ENCODE data around the gene EIF3M. TPM values are rescaled to one million over a fixed set of nuclear protein-coding genes. Genes with fewer than 3 reads are reported as not detected.
A peak's percentile ranks its signal among the peaks of the same experiment; 100 is the strongest.
"Not testable (repeated sequence)": the region's sequence is repeated elsewhere in the genome, so short reads cannot be mapped to it uniquely, and the experiment has no call there.

The EIF3M gene
- total RNA-seq, 6 experiments from 2014 or later: 61.4 to 254 (median 90.2) TPM

GRCh38 chr11:32584921-32585320 lies 1.3 kb downstream of the EIF3M start:
- ATAC-seq (no peak), DNase-seq (no peak)
- H3K36me3 ChIP-seq: peaks cover 0 to 14% (median 2%) of the 10 kb centered on the region in 4 donors
- H3K4me3 ChIP-seq: peak overlapping the region; percentile 73 to 98 (median 89)
- peaks cover 0 to 12% (median 0%) of the 10 kb centered on the region in 4 donors for H3K4me1 ChIP-seq
- intact Hi-C loops (cut with DNase I): no loop called here
- TF ChIP-seq, protein P1, sequence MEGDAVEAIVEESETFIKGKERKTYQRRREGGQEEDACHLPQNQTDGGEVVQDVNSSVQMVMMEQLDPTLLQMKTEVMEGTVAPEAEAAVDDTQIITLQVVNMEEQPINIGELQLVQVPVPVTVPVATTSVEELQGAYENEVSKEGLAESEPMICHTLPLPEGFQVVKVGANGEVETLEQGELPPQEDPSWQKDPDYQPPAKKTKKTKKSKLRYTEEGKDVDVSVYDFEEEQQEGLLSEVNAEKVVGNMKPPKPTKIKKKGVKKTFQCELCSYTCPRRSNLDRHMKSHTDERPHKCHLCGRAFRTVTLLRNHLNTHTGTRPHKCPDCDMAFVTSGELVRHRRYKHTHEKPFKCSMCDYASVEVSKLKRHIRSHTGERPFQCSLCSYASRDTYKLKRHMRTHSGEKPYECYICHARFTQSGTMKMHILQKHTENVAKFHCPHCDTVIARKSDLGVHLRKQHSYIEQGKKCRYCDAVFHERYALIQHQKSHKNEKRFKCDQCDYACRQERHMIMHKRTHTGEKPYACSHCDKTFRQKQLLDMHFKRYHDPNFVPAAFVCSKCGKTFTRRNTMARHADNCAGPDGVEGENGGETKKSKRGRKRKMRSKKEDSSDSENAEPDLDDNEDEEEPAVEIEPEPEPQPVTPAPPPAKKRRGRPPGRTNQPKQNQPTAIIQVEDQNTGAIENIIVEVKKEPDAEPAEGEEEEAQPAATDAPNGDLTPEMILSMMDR (IDR thresholded peaks at IDR 0.05): no peak
- no peak for TF ChIP-seq POLR2A (IDR thresholded peaks at IDR 0.05)
- WGBS (ENCODE audit: insufficient coverage, low coverage, low lambda C conversion rate, missing lambda C conversion rate): 19% methylated on average over 7 of the region's 7 CpGs
- no peaks in the 10 kb centered on the region for H3K9me3 ChIP-seq
- no peaks in the 10 kb centered on the region for H3K27me3 ChIP-seq
- H3K27ac ChIP-seq: no peak overlapping the region

GRCh38 chr11:32586576-32587190 lies 3.1 kb downstream of the EIF3M start:
- Histone ChIP-seq H3K36me3 (peaks cover 0 to 32% (median 8%) of the 10 kb centered on the region in 4 donors), H3K9me3 (no peaks in the 10 kb centered on the region), H3K27ac (no peak overlapping the region), H3K4me3 (no peak overlapping the region), H3K4me1 (peaks cover 0 to 12% (median 0%) of the 10 kb centered on the region in 4 donors), H3K27me3 (no peaks in the 10 kb centered on the region)
- intact Hi-C loops (cut with DNase I): no loop called here
- ATAC-seq (no peak), DNase-seq (no peak)
- WGBS (ENCODE audit: insufficient coverage, low coverage, low lambda C conversion rate, missing lambda C conversion rate): 73% methylated on average over 4 of the region's 4 CpGs
- TF ChIP-seq, protein P1 (IDR thresholded peaks at IDR 0.05): peak in 1 of 4 donors; percentile 9
- TF ChIP-seq POLR2A (IDR thresholded peaks at IDR 0.05): no peak

DNA sequence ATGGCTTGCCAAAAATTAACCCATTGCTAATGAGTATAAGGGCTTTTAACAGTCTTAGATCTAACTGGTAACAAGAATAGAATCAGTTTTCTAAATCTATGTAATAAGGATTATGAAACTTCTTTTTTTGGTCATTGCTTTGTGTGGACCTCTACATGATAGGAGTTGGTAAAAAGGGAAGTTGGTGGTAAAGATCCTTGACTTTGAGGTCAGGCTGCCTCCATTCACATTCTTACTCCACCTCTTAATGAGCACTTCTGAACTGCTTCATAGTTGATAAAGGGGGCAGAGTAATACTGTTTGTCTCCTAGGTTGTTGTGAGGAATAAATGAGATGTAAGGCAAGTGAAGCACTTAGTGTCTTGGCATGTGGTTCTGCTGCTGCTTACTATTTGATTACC lies 10.6 kb downstream of the EIF3M start:
- intact Hi-C loops (cut with DNase I): no loop called here
- ATAC-seq (no peak), DNase-seq (no peak)
- TF ChIP-seq, protein P1 (IDR thresholded peaks at IDR 0.05): no peak
- no peak for TF ChIP-seq POLR2A (IDR thresholded peaks at IDR 0.05)
- Histone ChIP-seq H3K9me3 (no peaks in the 10 kb centered on the region), H3K4me3 (no peak overlapping the region), H3K36me3 (peaks cover 0 to 76% (median 41%) of the 10 kb centered on the region in 4 donors), H3K27ac (no peak overlapping the region), H3K4me1 (no peaks in the 10 kb centered on the region), H3K27me3 (no peaks in the 10 kb centered on the region)

- DNase-seq; ATAC-seq; H3K27ac ChIP-seq; H3K4me3 ChIP-seq; intact Hi-C loops (cut with DNase I); H3K27me3 ChIP-seq; H3K4me1 ChIP-seq; H3K9me3 ChIP-seq: not testable (repeated sequence)
- WGBS (ENCODE audit: insufficient coverage, low coverage, low lambda C conversion rate, missing lambda C conversion rate): 69% methylated on average over 9 of the region's 14 CpGs
- peaks cover 6 to 68% (median 39%) of the 10 kb centered on the region in 4 donors for H3K36me3 ChIP-seq
Observed at GRCh38 chr11:32596114-32596513, 12.5 kb downstream of the EIF3M start.

- Histone ChIP-seq H3K27me3 (no peaks in the 10 kb centered on the region), H3K9me3 (no peaks in the 10 kb centered on the region), H3K4me1 (no peaks in the 10 kb centered on the region), H3K4me3 (no peak overlapping the region), H3K27ac (no peak overlapping the region), H3K36me3 (peaks cover 6 to 69% (median 41%) of the 10 kb centered on the region in 4 donors)
- TF ChIP-seq, protein P1 (IDR thresholded peaks at IDR 0.05): no peak
- TF ChIP-seq POLR2A (IDR thresholded peaks at IDR 0.05): no peak
- 50% methylated on average over 1 of the region's 1 CpG for WGBS (ENCODE audit: insufficient coverage, low coverage, low lambda C conversion rate, missing lambda C conversion rate)
- ATAC-seq (no peak), DNase-seq (no peak)
- intact Hi-C loops (cut with DNase I): no loop called here
Observed at GRCh38 chr11:32597921-32598320, 14.3 kb downstream of the EIF3M start.

Measured in right lobe of liver (tissue), 6 donors.